HS-27A (cell line): ENCODE measurements around the gene FAM163A.
"Not testable (repeated sequence)": the region's sequence is repeated elsewhere in the genome, so short reads cannot be mapped to it uniquely, and the experiment has no call there.

Experiments used
- DNase-seq: peaks from one replicate; pipeline ENCODE4 v3.0.0-alpha.2; 2012; ENCODE audit warnings: low read depth, missing footprints

Gene FAM163A

GRCh38 chr1:179742717-179743678 lies at the start of gene FAM163A:
TSS of gene FAM163A (plus strand) at chr1:179743291. CDS start at chr1:179813098, 69,807 bp downstream.
- no peak for DNase-seq

DNA sequence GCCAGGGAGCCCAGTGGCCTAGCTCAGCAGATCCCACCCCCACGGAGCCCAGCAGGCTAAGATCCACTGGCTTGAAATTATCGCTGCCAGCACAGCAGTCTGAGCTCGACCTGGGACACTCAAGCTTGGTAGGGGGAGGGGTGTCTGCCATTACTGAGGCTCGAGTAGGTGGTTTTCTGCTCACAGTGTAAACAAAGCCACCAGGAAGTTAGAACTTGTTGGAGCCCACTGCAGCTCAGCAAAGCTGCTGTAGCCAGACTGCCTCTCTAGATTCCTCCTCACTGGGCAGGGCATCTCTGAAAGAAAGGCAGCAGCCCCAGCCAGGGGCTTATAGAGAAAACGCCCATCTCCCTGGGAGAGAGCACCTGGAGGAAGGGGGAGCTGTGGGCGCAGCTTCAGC lies 48.6 kb upstream of the FAM163A start:
- DNase-seq: not testable (repeated sequence)

- DNase-seq: no peak
Observed at GRCh38 chr1:179702946-179703539, 40.0 kb upstream of the FAM163A start.

- peak; percentile 14 for DNase-seq
Observed at GRCh38 chr1:179706339-179706941, 36.7 kb upstream of the FAM163A start.

DNA sequence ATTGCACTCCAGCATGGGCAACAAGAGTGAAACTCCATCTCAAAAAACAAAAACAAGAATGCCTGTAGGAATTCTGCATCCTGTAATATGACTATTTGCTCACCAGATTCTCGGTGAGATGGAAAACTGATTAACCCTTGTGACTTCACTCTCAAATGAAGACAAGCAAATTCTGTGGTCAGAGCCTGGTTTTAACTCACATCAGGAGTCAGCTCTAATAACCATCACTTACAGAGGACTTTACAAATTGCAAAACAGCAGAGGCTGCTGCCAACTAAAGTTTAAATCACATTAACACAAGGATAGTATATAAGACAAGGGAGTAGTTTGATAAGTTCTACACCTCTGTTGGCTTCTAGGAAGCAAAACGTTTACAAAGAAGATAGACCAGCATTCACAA lies 35.7 kb upstream of the FAM163A start:
- DNase-seq: no peak

DNA sequence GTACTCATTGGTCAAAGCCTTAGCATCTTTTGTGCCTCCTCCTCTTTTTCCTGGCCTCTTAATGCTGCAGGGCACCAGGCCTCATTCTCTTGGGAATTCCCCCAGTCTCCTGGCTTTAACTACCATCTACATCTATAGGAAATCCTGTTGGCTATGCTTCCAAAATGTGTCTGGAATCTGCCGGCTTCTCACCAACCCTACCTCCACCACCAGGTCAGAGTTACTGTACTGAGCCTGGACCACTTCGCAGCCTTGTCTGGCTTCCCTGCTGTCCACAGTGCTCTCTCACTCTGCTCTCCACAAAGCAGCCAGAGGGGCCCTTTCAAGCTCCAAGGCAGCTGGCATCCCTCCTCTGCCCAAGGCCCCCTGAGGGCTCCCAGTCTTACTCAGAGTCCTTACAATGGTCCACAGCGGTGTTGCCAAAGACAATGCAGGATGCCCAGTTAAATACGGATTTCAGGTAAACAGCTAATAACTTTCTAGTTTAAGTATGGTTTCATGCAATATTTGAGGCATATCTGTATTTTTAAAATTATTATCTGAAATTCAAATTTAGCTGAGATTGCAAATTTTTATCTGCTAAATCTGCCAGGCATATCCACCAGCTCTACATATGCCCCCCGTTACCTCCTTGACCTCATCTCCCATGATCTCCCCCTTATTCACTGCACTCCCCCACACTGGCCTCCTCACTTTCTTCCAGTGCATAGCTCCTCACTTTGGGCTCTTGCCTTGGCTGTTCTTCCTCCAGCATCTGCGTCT lies 34.5 kb upstream of the FAM163A start:
- no peak for DNase-seq

GRCh38 chr1:179709841-179710329 lies 33.2 kb upstream of the FAM163A start:
- no peak for DNase-seq

GRCh38 chr1:179714159-179714558 lies 28.9 kb upstream of the FAM163A start:
- DNase-seq: no peak

- DNase-seq: no peak
Observed at GRCh38 chr1:179714623-179715022, 28.5 kb upstream of the FAM163A start.

GRCh38 chr1:179719272-179719671 lies 23.8 kb upstream of the FAM163A start:
- DNase-seq: no peak

- DNase-seq: no peak
Observed at GRCh38 chr1:179728271-179728670, 14.8 kb upstream of the FAM163A start.

DNA sequence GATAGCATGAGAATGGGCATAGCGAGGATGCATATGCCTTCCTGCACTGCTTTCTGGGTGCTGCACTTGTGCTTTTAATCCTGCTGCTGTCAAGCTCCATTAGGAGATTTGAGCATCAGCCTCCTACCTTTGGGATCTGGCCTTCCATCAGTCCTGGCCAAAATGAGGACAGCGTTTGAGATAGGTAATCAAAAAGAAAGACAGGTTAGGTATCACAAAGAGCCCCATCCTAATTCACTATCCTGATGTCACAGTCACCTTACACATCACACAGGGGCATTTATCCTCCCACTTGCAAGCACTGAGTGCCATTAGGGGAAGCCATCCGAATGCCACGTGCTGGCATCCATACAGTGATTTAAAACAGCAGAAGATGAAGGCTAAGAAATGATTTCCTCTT lies 13.2 kb upstream of the FAM163A start:
- no peak for DNase-seq

GRCh38 chr1:179731643-179732042 lies 11.4 kb upstream of the FAM163A start:
- no peak for DNase-seq

- no peak for DNase-seq
Observed at GRCh38 chr1:179742291-179742690, 800 bp upstream of the FAM163A start.

DNA sequence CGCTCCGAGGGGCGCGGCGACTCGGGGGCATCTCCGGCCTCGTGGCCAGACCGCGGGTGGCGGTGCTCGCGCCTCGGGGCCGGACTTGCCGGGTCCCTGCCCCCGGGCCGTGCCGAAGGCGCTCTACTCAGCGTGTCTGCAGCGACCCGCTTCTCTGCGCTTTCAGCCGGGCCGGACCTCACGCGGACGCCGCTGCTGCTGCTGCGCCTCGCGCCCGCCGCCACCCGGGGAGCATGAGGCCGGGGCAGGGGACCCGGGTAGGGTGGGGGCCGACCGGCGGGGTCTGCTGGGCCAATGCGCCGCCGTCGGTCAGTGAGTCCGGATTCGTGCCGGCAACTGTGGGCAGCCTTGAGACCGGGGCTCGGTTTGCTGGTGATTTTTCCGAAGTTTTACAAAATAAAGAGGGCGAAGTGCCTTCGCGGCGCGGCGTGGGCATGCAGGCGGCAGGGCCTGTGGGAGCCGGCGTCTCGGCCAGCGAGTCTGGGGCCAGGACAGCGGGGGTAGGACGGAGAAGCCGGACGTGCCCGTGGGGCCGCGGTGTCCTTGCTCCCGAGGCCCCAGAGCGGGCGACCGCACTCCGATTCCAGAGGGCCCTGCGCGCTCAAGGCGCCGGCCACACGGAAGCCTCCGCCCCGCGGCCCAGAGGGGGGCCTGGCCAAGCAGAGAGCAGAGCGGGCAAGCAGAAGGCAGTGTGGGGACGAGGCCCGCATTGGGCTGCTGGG lies 749 bp downstream of the FAM163A start:
- no peak for DNase-seq

DNA sequence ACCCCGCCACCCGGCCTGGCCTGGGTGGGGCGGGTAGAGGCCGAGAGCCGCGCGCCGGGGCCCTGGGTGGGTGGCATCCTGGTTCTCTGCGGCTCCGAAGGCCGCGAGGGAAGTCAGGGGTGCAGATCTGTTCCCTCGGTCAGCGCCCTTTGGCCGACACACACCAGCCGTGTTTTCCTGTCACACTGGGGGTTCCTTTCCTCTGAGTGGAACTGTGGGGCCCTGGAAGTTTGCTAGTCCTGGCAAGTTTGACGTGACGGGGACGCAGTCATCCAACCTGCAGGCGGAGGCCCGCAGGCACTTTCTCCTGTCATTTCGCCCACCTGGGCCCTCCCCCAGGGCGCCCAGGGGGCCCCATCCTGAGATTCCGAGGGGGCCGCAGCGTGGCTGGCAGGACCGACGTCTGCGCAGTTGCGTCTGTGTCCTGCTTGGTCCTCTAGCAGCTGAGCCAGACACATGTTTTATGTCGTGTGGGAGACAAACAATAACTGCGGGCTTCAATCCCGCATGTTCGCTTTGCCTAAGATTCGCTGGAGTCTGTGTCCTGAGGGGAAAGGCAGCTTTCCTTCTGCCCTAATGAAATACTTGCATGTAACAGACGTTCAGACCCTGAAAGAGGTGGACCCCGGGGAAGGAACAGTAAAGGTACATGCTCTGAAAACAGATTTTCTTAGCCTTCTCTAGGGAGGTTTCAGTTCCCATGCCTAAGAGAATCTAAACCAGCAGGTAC lies 1.5 kb downstream of the FAM163A start:
- no peak for DNase-seq

GRCh38 chr1:179745131-179745611 lies 2.1 kb downstream of the FAM163A start:
- DNase-seq: no peak

DNA sequence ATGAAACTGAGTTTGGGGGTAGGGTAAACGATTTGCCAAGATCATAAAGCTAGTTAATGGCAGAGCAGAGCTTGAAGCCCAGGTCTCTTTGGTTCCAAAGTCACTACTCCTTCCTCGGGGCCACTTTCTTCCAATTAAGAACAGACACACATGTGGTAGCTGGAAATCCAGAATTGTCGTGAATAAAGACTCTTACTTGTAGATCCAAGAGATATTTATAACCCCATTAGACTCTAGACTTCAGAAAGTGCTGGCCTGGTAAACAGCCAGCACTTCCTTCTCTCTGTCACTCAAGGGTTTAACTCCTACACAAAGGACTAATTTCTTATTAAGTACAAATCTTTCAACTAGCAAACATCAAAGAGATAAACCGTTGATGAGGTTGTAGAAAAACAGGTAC lies 2.7 kb downstream of the FAM163A start:
- no peak for DNase-seq

DNA sequence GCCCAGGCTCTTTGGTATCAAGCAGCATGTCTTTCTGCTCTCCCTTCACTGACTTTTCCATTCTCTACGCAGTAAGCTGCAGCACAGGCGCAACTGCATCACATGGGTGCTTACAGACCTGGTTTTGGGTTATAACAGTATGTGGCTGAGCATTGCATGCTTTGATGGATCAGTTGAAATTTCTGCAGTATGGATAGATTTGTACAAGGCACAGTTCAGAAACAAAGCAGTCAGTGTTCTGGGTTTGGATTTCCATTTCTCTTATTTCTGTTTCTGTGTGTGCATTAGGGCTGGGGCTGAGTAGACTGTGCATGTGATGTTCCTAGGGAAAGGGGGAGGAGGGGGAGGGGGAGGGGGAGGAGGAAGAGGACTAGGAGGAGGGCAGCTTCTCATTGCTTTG lies 4.5 kb downstream of the FAM163A start:
- no peak for DNase-seq

- no peak for DNase-seq
Observed at GRCh38 chr1:179748772-179749171, 5.7 kb downstream of the FAM163A start.

DNA sequence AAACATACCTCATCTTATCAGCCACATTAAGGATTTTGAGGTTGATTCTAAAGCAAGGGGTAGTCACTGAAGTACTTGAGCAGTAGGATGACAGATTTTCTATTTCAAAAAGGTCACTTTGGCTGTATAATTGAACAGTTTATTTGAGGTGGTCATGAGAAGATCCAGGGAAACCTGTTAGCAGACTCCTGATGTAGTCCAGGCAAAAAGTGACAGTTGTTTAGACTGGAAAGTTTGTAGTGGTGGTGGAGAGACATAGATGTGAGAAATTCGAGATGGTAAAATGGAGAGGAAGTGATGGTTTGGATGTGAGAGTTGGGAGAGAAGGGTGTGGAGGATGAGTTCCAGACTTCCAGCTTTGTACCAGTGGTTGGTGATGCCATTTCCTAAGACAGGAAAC lies 7.5 kb downstream of the FAM163A start:
- no peak for DNase-seq
